SK-N-MC (cell line): ENCODE measurements around the gene PARD3B.

Source experiments
- FOXP2 ChIP-seq: optimal IDR thresholded peaks from 2 replicates; pipeline ENCODE3; 2011; ENCODE audit warnings: mild to moderate bottlenecking, moderate library complexity; ENCODE audit not compliant: insufficient read depth; ENCODE audit errors: extremely low read length, control extremely low read depth
- POLR2AphosphoS5 ChIP-seq: IDR thresholded peaks from 2 replicates; pipeline ENCODE4 v1.6.1; 2012; ENCODE audit warnings: mild to moderate bottlenecking, low read depth, low read length, borderline replicate concordance

GRCh38 chr2:204869132-204869823 is 324.0 kb downstream of the PARD3B start:
- TF ChIP-seq POLR2AphosphoS5 (no peak), FOXP2 (no peak)
